WTC11 (cell line): ENCODE measurements around the gene SLC29A4. TPM values are rescaled to one million over a fixed set of nuclear protein-coding genes. Genes with fewer than 3 reads are reported as not detected.

Experiments used
- ATAC-seq: fragments of 200-7000 bp; cut with Tn5 transposase; 2 replicates; pipeline ENCODE4 v1.10.0; 2021; ENCODE audit warnings: mild to moderate bottlenecking, moderate library complexity
- CTCF ChIA-PET: fragments of 300-600 bp; sonication (Branson Sonifier 250); formaldehyde crosslinking; loops from one replicate; lab custom pipeline; 2021; ENCODE audit warnings: antibody characterized with exemption; lab: Charles Lee
- POLR2A ChIA-PET: fragments of 350-600 bp; sonication (Branson Sonifier 250); formaldehyde crosslinking; loops from one replicate; lab custom pipeline; 2021; ENCODE audit warnings: antibody characterized with exemption; lab: Charles Lee
- DNase-seq: peaks from one replicate; pipeline ENCODE4 v3.0.0; 2021; ENCODE audit warnings: low spot score
- H3K27ac Mint-ChIP-seq: 2 replicates; pipeline ENCODE4 v1.8.0; 2021; ENCODE audit warnings: mixed read lengths
- H3K27me3 Mint-ChIP-seq: 2 replicates; pipeline ENCODE4 v1.8.0; 2021; ENCODE audit warnings: low read depth, mild to moderate bottlenecking, moderate library complexity, mixed read lengths
- H3K36me3 Mint-ChIP-seq: 2 replicates; pipeline ENCODE4 v1.8.0; 2021; ENCODE audit warnings: mixed read lengths
- H3K4me1 Mint-ChIP-seq: 2 replicates; pipeline ENCODE4 v1.8.0; 2022; ENCODE audit warnings: mixed read lengths
- H3K4me3 Mint-ChIP-seq: 2 replicates; pipeline ENCODE4 v1.8.0; 2021; ENCODE audit warnings: mild to moderate bottlenecking, moderate library complexity, mixed read lengths
- H3K9me3 Mint-ChIP-seq: 2 replicates; pipeline ENCODE4 v1.8.0; 2021; ENCODE audit warnings: mixed read lengths
- AFF4 ChIP-seq: sonication (generic); formaldehyde crosslinking; IDR thresholded peaks from 2 replicates; pipeline ENCODE4 v1.8.1; 2023; ENCODE audit warnings: mild to moderate bottlenecking, missing genetic modification reagents, borderline replicate concordance
- ATF1 ChIP-seq: sonication (generic); formaldehyde crosslinking; IDR thresholded peaks from 2 replicates; pipeline ENCODE4 v1.8.1; 2023; ENCODE audit warnings: mild to moderate bottlenecking, moderate library complexity, missing genetic modification reagents
- CREM ChIP-seq: sonication (generic); formaldehyde crosslinking; IDR thresholded peaks from 2 replicates; pipeline ENCODE4 v1.8.1; 2022; ENCODE audit warnings: mild to moderate bottlenecking, missing genetic modification reagents, moderate library complexity
- ERG ChIP-seq: fragments of 250-450 bp; sonication (Bioruptor Pico); IDR thresholded peaks from 2 replicates; pipeline ENCODE4 v1.8.0; 2021; ENCODE audit warnings: mild to moderate bottlenecking
- FOXJ3 ChIP-seq: sonication (generic); formaldehyde crosslinking; IDR thresholded peaks from 2 replicates; pipeline ENCODE4 v1.9.0; 2021; ENCODE audit warnings: missing genetic modification reagents, mild to moderate bottlenecking, borderline replicate concordance
- JUN ChIP-seq: sonication (generic); formaldehyde crosslinking; IDR thresholded peaks from 2 replicates; pipeline ENCODE4 v1.8.0; 2023; ENCODE audit warnings: mild to moderate bottlenecking, missing genetic modification reagents
- OVOL2 ChIP-seq: fragments of 250-450 bp; sonication (Bioruptor Pico); IDR thresholded peaks from 2 replicates; pipeline ENCODE4 v1.9.0; 2021; ENCODE audit warnings: mild to moderate bottlenecking, borderline replicate concordance
- PRRX2 ChIP-seq: fragments of 250-450 bp; sonication (Bioruptor Pico); IDR thresholded peaks from 2 replicates; pipeline ENCODE4 v1.8.0; 2021; ENCODE audit warnings: mild to moderate bottlenecking
- SP1 ChIP-seq: sonication (generic); formaldehyde crosslinking; conservative IDR thresholded peaks from 2 replicates; pipeline ENCODE4 v1.8.1; 2022; ENCODE audit warnings: missing genetic modification reagents
- TEAD1 ChIP-seq: sonication (generic); formaldehyde crosslinking; IDR thresholded peaks from 2 replicates; pipeline ENCODE4 v1.8.0; 2022; ENCODE audit warnings: mild to moderate bottlenecking, missing genetic modification reagents
- USF2 ChIP-seq: sonication (generic); formaldehyde crosslinking; IDR thresholded peaks from 2 replicates; pipeline ENCODE4 v1.8.1; 2023; ENCODE audit warnings: mild to moderate bottlenecking, missing genetic modification reagents, moderate library complexity
- ZNF317 ChIP-seq: sonication (generic); formaldehyde crosslinking; IDR thresholded peaks from 2 replicates; pipeline ENCODE4 v1.8.1; 2023; ENCODE audit warnings: low read depth, mild to moderate bottlenecking, moderate library complexity, missing genetic modification reagents, borderline replicate concordance
- ZNF396 ChIP-seq: fragments of 250-450 bp; sonication (Bioruptor Pico); IDR thresholded peaks from 2 replicates; pipeline ENCODE4 v1.8.0; 2021; ENCODE audit warnings: mild to moderate bottlenecking, moderate library complexity, borderline replicate concordance
- ZNF416 ChIP-seq: fragments of 250-450 bp; sonication (Bioruptor Pico); IDR thresholded peaks from 2 replicates; pipeline ENCODE4 v1.9.0; 2021; ENCODE audit warnings: mild to moderate bottlenecking, inconsistent platforms
- total RNA-seq: library from RNA; stranded (reverse); gene quantifications from 3 replicates; pipeline ENCODE4 v1.2.3, GENCODE V29; 2021
- TF ChIP-seq, protein P1 (sequence below): sonication (generic); formaldehyde crosslinking; IDR thresholded peaks from 2 replicates; pipeline ENCODE4 v1.8.1; 2023; ENCODE audit warnings: mild to moderate bottlenecking, missing genetic modification reagents, moderate library complexity
- TF ChIP-seq, protein P2 (sequence below): sonication (generic); formaldehyde crosslinking; IDR thresholded peaks from 2 replicates; pipeline ENCODE4 v1.8.1; 2022; ENCODE audit warnings: missing genetic modification reagents, borderline replicate concordance
- TF ChIP-seq, protein P3 (sequence below): sonication (generic); formaldehyde crosslinking; IDR thresholded peaks from 2 replicates; pipeline ENCODE4 v1.8.0; 2023; ENCODE audit warnings: missing genetic modification reagents, mild to moderate bottlenecking, borderline replicate concordance
- TF ChIP-seq, protein P4 (sequence below): sonication (generic); formaldehyde crosslinking; conservative IDR thresholded peaks from 2 replicates; pipeline ENCODE4 v1.8.1; 2022; ENCODE audit warnings: mild to moderate bottlenecking, missing genetic modification reagents
- TF ChIP-seq, protein P5 (sequence below): sonication (generic); formaldehyde crosslinking; IDR thresholded peaks from 2 replicates; pipeline ENCODE4 v1.8.1; 2023; ENCODE audit warnings: mild to moderate bottlenecking, missing genetic modification reagents

Gene SLC29A4
- total RNA-seq, 1 experiment from 2014 or later, result 14.4 TPM

DNA sequence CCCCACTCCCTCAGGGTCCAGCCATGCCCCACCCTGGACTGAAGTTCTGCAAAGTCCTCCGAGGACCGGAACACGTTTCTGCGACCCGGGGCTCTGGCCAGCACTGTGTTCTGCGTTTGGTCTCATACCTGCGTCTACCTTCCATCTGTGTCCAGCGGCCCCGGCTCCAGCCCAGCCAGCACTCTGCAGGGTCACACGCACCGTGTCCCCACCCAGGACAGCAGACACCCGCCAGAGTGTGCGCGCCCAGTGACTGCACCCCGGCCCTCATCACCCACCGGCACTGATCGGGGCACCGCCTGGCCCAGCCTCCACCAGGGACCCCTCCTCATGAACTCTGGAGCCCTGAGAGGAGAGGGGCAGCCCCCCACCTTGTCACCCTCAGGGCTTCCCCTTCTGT, 20.3 kb downstream of the SLC29A4 start (continued):
- TF ChIP-seq CREM (CRISPR knock-in tag) (no peak), AFF4 (CRISPR knock-in tag) (no peak), USF2 (CRISPR knock-in tag) (no peak), PRRX2 (CRISPR knock-in tag) (no peak), SP1 (no peak)
- TF ChIP-seq, protein P1, sequence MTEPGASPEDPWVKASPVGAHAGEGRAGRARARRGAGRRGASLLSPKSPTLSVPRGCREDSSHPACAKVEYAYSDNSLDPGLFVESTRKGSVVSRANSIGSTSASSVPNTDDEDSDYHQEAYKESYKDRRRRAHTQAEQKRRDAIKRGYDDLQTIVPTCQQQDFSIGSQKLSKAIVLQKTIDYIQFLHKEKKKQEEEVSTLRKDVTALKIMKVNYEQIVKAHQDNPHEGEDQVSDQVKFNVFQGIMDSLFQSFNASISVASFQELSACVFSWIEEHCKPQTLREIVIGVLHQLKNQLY (CRISPR knock-in tag), result no peak
- TF ChIP-seq, all 79 proteins: peak for 0

GRCh38 chr7:5303591-5304505, 21.1 kb downstream of the SLC29A4 start:
- H3K36me3 Mint-ChIP-seq, result no peaks in the 10 kb centered on the region
- no peak overlapping the region for H3K4me3 Mint-ChIP-seq
- DNase-seq (no peak), ATAC-seq (no peak)
- ChIA-PET POLR2A (no interaction called here), CTCF (no interaction called here)
- H3K27ac Mint-ChIP-seq, result no peak overlapping the region
- no peaks in the 10 kb centered on the region; the same call in 1 of the 2 replicates for H3K27me3 Mint-ChIP-seq
- H3K9me3 Mint-ChIP-seq, result no peaks in the 10 kb centered on the region
- H3K4me1 Mint-ChIP-seq, result no peaks in the 10 kb centered on the region
- no peak for TF ChIP-seq ZNF416 (CRISPR knock-in tag)
- TF ChIP-seq FOXJ3 (CRISPR knock-in tag), result no peak
- TF ChIP-seq OVOL2 (CRISPR knock-in tag), result no peak
- no peak for TF ChIP-seq JUN (CRISPR knock-in tag)
- TF ChIP-seq, protein P2, sequence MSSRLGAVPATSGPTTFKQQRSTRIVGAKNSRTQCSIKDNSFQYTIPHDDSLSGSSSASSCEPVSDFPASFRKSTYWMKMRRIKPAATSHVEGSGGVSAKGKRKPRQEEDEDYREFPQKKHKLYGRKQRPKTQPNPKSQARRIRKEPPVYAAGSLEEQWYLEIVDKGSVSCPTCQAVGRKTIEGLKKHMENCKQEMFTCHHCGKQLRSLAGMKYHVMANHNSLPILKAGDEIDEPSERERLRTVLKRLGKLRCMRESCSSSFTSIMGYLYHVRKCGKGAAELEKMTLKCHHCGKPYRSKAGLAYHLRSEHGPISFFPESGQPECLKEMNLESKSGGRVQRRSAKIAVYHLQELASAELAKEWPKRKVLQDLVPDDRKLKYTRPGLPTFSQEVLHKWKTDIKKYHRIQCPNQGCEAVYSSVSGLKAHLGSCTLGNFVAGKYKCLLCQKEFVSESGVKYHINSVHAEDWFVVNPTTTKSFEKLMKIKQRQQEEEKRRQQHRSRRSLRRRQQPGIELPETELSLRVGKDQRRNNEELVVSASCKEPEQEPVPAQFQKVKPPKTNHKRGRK (CRISPR knock-in tag), result no peak
- no peak for TF ChIP-seq ZNF396 (CRISPR knock-in tag)
- TF ChIP-seq, protein P3, sequence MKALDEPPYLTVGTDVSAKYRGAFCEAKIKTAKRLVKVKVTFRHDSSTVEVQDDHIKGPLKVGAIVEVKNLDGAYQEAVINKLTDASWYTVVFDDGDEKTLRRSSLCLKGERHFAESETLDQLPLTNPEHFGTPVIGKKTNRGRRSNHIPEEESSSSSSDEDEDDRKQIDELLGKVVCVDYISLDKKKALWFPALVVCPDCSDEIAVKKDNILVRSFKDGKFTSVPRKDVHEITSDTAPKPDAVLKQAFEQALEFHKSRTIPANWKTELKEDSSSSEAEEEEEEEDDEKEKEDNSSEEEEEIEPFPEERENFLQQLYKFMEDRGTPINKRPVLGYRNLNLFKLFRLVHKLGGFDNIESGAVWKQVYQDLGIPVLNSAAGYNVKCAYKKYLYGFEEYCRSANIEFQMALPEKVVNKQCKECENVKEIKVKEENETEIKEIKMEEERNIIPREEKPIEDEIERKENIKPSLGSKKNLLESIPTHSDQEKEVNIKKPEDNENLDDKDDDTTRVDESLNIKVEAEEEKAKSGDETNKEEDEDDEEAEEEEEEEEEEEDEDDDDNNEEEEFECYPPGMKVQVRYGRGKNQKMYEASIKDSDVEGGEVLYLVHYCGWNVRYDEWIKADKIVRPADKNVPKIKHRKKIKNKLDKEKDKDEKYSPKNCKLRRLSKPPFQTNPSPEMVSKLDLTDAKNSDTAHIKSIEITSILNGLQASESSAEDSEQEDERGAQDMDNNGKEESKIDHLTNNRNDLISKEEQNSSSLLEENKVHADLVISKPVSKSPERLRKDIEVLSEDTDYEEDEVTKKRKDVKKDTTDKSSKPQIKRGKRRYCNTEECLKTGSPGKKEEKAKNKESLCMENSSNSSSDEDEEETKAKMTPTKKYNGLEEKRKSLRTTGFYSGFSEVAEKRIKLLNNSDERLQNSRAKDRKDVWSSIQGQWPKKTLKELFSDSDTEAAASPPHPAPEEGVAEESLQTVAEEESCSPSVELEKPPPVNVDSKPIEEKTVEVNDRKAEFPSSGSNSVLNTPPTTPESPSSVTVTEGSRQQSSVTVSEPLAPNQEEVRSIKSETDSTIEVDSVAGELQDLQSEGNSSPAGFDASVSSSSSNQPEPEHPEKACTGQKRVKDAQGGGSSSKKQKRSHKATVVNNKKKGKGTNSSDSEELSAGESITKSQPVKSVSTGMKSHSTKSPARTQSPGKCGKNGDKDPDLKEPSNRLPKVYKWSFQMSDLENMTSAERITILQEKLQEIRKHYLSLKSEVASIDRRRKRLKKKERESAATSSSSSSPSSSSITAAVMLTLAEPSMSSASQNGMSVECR, result no peak
- TF ChIP-seq ZNF317 (CRISPR knock-in tag), result no peak
- no peak for TF ChIP-seq ATF1 (CRISPR knock-in tag)
- TF ChIP-seq TEAD1 (CRISPR knock-in tag), result no peak
- TF ChIP-seq, protein P4, sequence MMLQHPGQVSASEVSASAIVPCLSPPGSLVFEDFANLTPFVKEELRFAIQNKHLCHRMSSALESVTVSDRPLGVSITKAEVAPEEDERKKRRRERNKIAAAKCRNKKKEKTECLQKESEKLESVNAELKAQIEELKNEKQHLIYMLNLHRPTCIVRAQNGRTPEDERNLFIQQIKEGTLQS (CRISPR knock-in tag), result no peak
- TF ChIP-seq, protein P5, sequence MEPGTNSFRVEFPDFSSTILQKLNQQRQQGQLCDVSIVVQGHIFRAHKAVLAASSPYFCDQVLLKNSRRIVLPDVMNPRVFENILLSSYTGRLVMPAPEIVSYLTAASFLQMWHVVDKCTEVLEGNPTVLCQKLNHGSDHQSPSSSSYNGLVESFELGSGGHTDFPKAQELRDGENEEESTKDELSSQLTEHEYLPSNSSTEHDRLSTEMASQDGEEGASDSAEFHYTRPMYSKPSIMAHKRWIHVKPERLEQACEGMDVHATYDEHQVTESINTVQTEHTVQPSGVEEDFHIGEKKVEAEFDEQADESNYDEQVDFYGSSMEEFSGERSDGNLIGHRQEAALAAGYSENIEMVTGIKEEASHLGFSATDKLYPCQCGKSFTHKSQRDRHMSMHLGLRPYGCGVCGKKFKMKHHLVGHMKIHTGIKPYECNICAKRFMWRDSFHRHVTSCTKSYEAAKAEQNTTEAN, result no peak
- TF ChIP-seq ERG (CRISPR knock-in tag), result no peak
